Measurements from ENCODE around the gene NHEJ1.

The NHEJ1 gene

GRCh38 chr2:219056896-219057708 lies 103.5 kb downstream of the NHEJ1 start:
- DNase-seq = no peak

- DNase-seq = no peak
These were observed 104.3 kb downstream of the NHEJ1 start for GRCh38 chr2:219056176-219056895.

GRCh38 chr2:219054956-219055903 lies 105.4 kb downstream of the NHEJ1 start:
- DNase-seq = no peak

- DNase-seq = no peak
These were observed 111.3 kb downstream of the NHEJ1 start for GRCh38 chr2:219049282-219049681.

- DNase-seq = no peak
These were observed 114.6 kb downstream of the NHEJ1 start for GRCh38 chr2:219045937-219046550.

GRCh38 chr2:219042750-219043149 lies 117.9 kb downstream of the NHEJ1 start:
- no peak for DNase-seq

- no peak for DNase-seq
These were observed 118.5 kb downstream of the NHEJ1 start for GRCh38 chr2:219042157-219042556.

GRCh38 chr2:219041252-219041651 lies 119.4 kb downstream of the NHEJ1 start, which contains the start of gene CFAP65:
TSS of gene CFAP65 (minus strand) at chr2:219041516. CDS start at chr2:219039048, 2,468 bp downstream.
- peak; percentile 38 to 84 (median 68) for DNase-seq

GRCh38 chr2:219038600-219038999 lies 122.0 kb downstream of the NHEJ1 start:
- DNase-seq = no peak

GRCh38 chr2:219037783-219038499 lies 122.7 kb downstream of the NHEJ1 start:
- DNase-seq = no peak

GRCh38 chr2:219035942-219036341 lies 124.7 kb downstream of the NHEJ1 start:
- DNase-seq = no peak

- no peak for DNase-seq
These were observed 125.8 kb downstream of the NHEJ1 start for GRCh38 chr2:219034823-219035222.

GRCh38 chr2:219032051-219032745 lies 128.4 kb downstream of the NHEJ1 start:
- no peak for DNase-seq

GRCh38 chr2:219031005-219031738 lies 129.4 kb downstream of the NHEJ1 start:
- DNase-seq = no peak

GRCh38 chr2:219030177-219030940 lies 130.3 kb downstream of the NHEJ1 start:
- no peak for DNase-seq

GRCh38 chr2:219029829-219030165 lies 130.8 kb downstream of the NHEJ1 start:
- DNase-seq = peak; percentile 46 to 84 (median 71)

GRCh38 chr2:219028996-219029828 lies 131.4 kb downstream of the NHEJ1 start:
- no peak for DNase-seq

GRCh38 chr2:219028141-219028540 lies 132.5 kb downstream of the NHEJ1 start:
- DNase-seq = no peak

Measured in NCI-H1417 (cell line).